Mesenteric fat pad (tissue), 1 donor: ENCODE data around the gene PROSER3. TPM values are rescaled to one million over a fixed set of nuclear protein-coding genes. Genes with fewer than 3 reads are reported as not detected.
A peak's percentile ranks its signal among the peaks of the same experiment; 100 is the strongest.
"Not testable (repeated sequence)": the region's sequence is repeated elsewhere in the genome, so short reads cannot be mapped to it uniquely, and the experiment has no call there.

Source experiments
- DNase-seq: peaks from one replicate; pipeline ENCODE4 v3.0.0-alpha.2; 2020; ENCODE audit warnings: low spot score
- total RNA-seq: library from RNA; stranded (reverse); fragmentation: NEBNext Ultra II Directional; extraction: Animal tissue kit (Norgen Biotek cat#: 25700); gene quantifications from one replicate; pipeline ENCODE4 v1.2.1, GENCODE V29; 2021
- donor health status: DM: yes; HTN: yes; CAD: no.

PROSER3 gene
- total RNA-seq, 1 donor from 2014 or later, result 16.6 TPM

GRCh38 chr19:35753634-35754369, 4.2 kb upstream of the PROSER3 start:
- no peak for DNase-seq

GRCh38 chr19:35754370-35755130, 3.4 kb upstream of the PROSER3 start:
- no peak for DNase-seq

GRCh38 chr19:35755131-35755549, 2.8 kb upstream of the PROSER3 start:
- DNase-seq, result no peak

- DNase-seq, result peak; percentile 97
Measured at GRCh38 chr19:35755550-35756376, 2.2 kb upstream of the PROSER3 start.

- no peak for DNase-seq
Measured at GRCh38 chr19:35756377-35757230, 1.4 kb upstream of the PROSER3 start, which contains the start of gene HSPB6. Gene HSPB6 (minus strand): TSS chr19:35757029. CDS start chr19:35757008, 21 bp downstream.

GRCh38 chr19:35757231-35757748, 686 bp upstream of the PROSER3 start:
- DNase-seq, result peak; percentile 96

- no peak for DNase-seq
Measured at GRCh38 chr19:35759697-35760096, 1.7 kb downstream of the PROSER3 start.

GRCh38 chr19:35760711-35761349, 2.9 kb downstream of the PROSER3 start:
- no peak for DNase-seq

- DNase-seq, result no peak
Measured at GRCh38 chr19:35764432-35765315, 6.7 kb downstream of the PROSER3 start.

- DNase-seq, result no peak
Measured at GRCh38 chr19:35766571-35767104, 8.7 kb downstream of the PROSER3 start.

GRCh38 chr19:35767288-35768081, 9.5 kb downstream of the PROSER3 start:
- DNase-seq, result no peak

- no peak for DNase-seq
Measured at GRCh38 chr19:35768082-35768421, 10.1 kb downstream of the PROSER3 start.

GRCh38 chr19:35772362-35772761, 14.4 kb downstream of the PROSER3 start:
- DNase-seq, result not testable (repeated sequence)

- no peak for DNase-seq
Measured at GRCh38 chr19:35773020-35773806, 15.2 kb downstream of the PROSER3 start.

GRCh38 chr19:35774274-35775045, 16.5 kb downstream of the PROSER3 start:
- DNase-seq, result no peak

- no peak for DNase-seq
Measured at GRCh38 chr19:35775046-35775297, 17.0 kb downstream of the PROSER3 start.
